ENCODE measurements around the gene HMGCS1. TPM values are rescaled to one million over a fixed set of nuclear protein-coding genes. Genes with fewer than 3 reads are reported as not detected.
"Not testable (repeated sequence)": the region's sequence is repeated elsewhere in the genome, so short reads cannot be mapped to it uniquely, and the experiment has no call there.

Gene HMGCS1
- total and polyA plus RNA-seq, 8 donors: 11.4 to 33.1 (median 19.4) TPM

DNA sequence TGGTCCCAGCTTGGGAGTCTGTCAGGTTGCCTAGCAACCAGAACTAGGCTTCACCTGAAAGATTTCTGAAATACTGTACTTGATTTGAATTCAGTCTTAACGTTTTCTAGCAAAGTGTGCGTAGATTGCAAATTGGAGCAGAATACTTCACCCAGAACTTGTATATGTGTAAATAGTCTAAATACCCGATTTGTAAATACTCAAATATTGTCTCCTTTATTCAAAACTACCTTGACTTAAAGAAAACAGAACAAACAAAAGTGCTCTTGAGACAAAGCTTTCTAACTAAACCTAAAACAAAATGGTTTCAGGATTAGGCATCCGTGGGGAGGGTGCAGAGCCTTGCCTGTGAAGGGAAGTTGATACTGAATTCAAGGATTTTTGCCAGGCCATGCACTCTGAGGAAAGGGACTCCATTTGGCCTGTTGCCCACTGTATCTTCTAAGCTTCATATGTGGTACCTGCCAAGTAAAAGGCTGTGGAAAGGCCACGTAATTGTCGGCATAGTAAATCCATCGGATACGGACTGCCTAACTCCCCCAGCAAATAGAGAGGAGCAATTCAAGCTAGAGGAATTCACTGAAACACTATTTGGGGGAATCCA is 744 bp upstream of the HMGCS1 start:
- H3K36me3 ChIP-seq: no peaks in the 10 kb centered on the region
- no peaks in the 10 kb centered on the region for H3K27me3 ChIP-seq
- ATAC-seq (no peak), DNase-seq (peak in 2 of 6 donors; percentile 16 to 17), FAIRE-seq (no peak)
- peak overlapping the region in 2 of 4 donors; percentile 86 to 92 for H3K27ac ChIP-seq
- H3K4me3 ChIP-seq: peak overlapping the region; percentile 1 to 82 (median 66)
- H3K9me3 ChIP-seq: no peaks in the 10 kb centered on the region
- 45 to 48% methylated on average over 8 of the region's 8 CpGs for WGBS, 2 donors
- intact Hi-C loops (cut with DNase I): no loop called here
- H3K4me1 ChIP-seq: peaks cover 12 to 30% (median 16%) of the 10 kb centered on the region in 3 donors
- no peak for TF ChIP-seq CTCF (IDR thresholded peaks at IDR 0.05)

GRCh38 chr5:43312699-43313034 is 545 bp downstream of the HMGCS1 start:
- ATAC-seq (peak; percentile 0 to 20 (median 6)), FAIRE-seq (no peak), DNase-seq (no peak)
- no peak for TF ChIP-seq CTCF (IDR thresholded peaks at IDR 0.05)
- intact Hi-C loops (cut with DNase I): no loop called here
- H3K4me1 ChIP-seq: peaks cover 16 to 30% (median 17%) of the 10 kb centered on the region in 3 donors
- H3K27ac ChIP-seq: peak overlapping the region; percentile 81 to 92 (median 88)
- no peaks in the 10 kb centered on the region for H3K9me3 ChIP-seq
- H3K4me3 ChIP-seq: peak overlapping the region; percentile 55 to 82 (median 70)
- WGBS, 2 donors: 2 to 3% methylated on average over 9 of the region's 9 CpGs
- H3K27me3 ChIP-seq: no peaks in the 10 kb centered on the region
- H3K36me3 ChIP-seq: no peaks in the 10 kb centered on the region

DNA sequence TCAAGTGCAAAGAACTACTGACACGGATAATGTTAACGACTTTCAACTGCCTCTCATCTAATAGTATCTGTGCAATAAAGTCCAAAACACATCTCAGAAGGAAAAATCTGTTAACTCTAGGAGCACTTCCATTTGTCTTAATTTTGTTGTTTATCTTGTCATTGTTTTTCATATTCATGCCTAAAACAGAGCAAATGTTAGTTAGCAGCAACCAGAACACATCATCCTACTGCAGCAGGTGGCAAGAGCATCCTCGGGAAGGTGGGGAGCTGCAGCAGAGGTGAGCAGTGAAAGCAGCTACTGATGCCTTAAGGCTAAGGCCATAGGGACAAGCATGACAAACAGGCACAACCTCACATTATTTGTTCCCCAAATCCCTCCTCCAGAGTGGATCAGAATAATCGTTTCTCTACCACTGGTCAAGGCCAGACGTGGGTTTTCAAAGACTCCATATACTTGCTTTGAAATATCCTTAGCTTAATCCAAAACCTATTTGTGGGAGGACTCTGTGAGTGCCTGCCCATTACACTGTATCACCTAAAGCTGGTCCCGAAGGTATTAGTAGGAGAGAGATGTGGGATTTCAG is 1.0 kb downstream of the HMGCS1 start:
- peaks cover 16 to 30% (median 17%) of the 10 kb centered on the region in 3 donors for H3K4me1 ChIP-seq
- TF ChIP-seq CTCF (IDR thresholded peaks at IDR 0.05): no peak
- intact Hi-C loops (cut with DNase I): no loop called here
- H3K4me3 ChIP-seq: peak overlapping the region; percentile 55 to 82 (median 70)
- peak overlapping the region in 1 of 4 donors; percentile 86 for H3K27ac ChIP-seq
- no peak for FAIRE-seq
- H3K36me3 ChIP-seq: no peaks in the 10 kb centered on the region
- no peaks in the 10 kb centered on the region for H3K9me3 ChIP-seq
- ATAC-seq: no peak
- no peak for DNase-seq
- no peaks in the 10 kb centered on the region for H3K27me3 ChIP-seq
- 17 to 18% methylated on average over 6 of the region's 6 CpGs for WGBS, 2 donors

DNA sequence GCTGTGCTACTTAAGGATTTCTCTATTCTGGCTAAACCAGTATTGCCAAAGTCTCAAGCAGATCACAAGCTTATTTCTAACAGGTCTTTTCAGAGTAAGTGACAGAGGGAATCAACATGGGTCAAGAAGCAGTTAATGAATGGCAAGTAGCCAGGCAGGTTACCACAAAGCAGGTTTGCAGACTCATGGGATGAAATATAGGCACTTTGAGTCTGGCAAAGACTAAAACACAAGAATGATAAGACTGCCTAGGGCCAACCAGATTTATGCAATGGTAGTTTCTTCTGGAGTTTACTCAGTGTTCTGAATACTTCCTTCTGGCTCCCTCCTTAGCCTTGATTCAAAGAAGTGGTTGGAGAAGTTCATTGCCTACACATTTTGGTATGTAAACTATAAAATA is 3.6 kb downstream of the HMGCS1 start:
- TF ChIP-seq CTCF (IDR thresholded peaks at IDR 0.05): no peak
- Histone ChIP-seq H3K27me3 (no peaks in the 10 kb centered on the region), H3K36me3 (no peaks in the 10 kb centered on the region), H3K4me1 (peaks cover 16 to 30% (median 17%) of the 10 kb centered on the region in 3 donors), H3K9me3 (no peaks in the 10 kb centered on the region), H3K27ac (no peak overlapping the region), H3K4me3 (no peak overlapping the region)
- ATAC-seq: no peak
- no peak for DNase-seq
- intact Hi-C loops (cut with DNase I): no loop called here
- no peak for FAIRE-seq

GRCh38 chr5:43309122-43309521 is 4.1 kb downstream of the HMGCS1 start:
- Histone ChIP-seq H3K9me3 (no peaks in the 10 kb centered on the region), H3K36me3 (no peaks in the 10 kb centered on the region), H3K27me3 (no peaks in the 10 kb centered on the region), H3K4me1 (peaks cover 16 to 30% (median 17%) of the 10 kb centered on the region in 3 donors), H3K27ac (no peak overlapping the region), H3K4me3 (no peak overlapping the region)
- ATAC-seq (no peak), DNase-seq (no peak), FAIRE-seq (no peak)
- no peak for TF ChIP-seq CTCF (IDR thresholded peaks at IDR 0.05)
- 88% methylated on average over 3 of the region's 3 CpGs for WGBS, 2 donors
- intact Hi-C loops (cut with DNase I): no loop called here

- FAIRE-seq; DNase-seq; ATAC-seq; H3K27me3 ChIP-seq; H3K9me3 ChIP-seq; H3K4me3 ChIP-seq; H3K27ac ChIP-seq; intact Hi-C loops (cut with DNase I); H3K36me3 ChIP-seq: not testable (repeated sequence)
- peaks cover 11 to 29% (median 17%) of the 10 kb centered on the region in 3 donors for H3K4me1 ChIP-seq
- 87 to 94% methylated on average over 5 of the region's 5 CpGs for WGBS, 2 donors
Observed at GRCh38 chr5:43306954-43307353, 6.3 kb downstream of the HMGCS1 start.
